HepG2 (cell line): ENCODE data around the gene DBN1. TPM values are rescaled to one million over a fixed set of nuclear protein-coding genes. Genes with fewer than 3 reads are reported as not detected.

Experiments
- ATAC-seq: fragments of 200-7000 bp; cut with Tn5 transposase; 3 replicates; pipeline ENCODE4 v1.9.1; 2020; ENCODE audit warnings: mild to moderate bottlenecking, moderate library complexity
- BruUV-seq: library from RNA; stranded (reverse); fragments of 400-500 nt; replicated peaks from 2 replicates; lab custom pipeline; 2021; lab: Mats Ljungman, UMichigan
- CTCF ChIA-PET: fragments of 300-600 bp; formaldehyde crosslinking; extraction: SDS; loops from one replicate; lab custom pipeline; 2021; ENCODE audit warnings: low total read pairs, inconsistent platforms, low intra/inter-chr PET ratio; lab: Yijun Ruan, JAX
- POLR2A ChIA-PET: fragments of 350-600 bp; sonication (Branson Sonifier 250); formaldehyde crosslinking; loops from one replicate; lab custom pipeline; 2020; ENCODE audit warnings: antibody characterized with exemption, inconsistent platforms; lab: Yijun Ruan, JAX
- DNase-seq: peaks from one replicate; pipeline ENCODE4 v3.0.0-alpha.2; 2015; ENCODE audit warnings: low spot score
- FAIRE-seq: peaks from 3 replicates; lab custom pipeline; 2011; peaks lifted over from hg19 to GRCh38; lab: Jason Lieb, UNC
- H2AFZ ChIP-seq: one replicate; pipeline ENCODE4 v1.6.1; 2011; ENCODE audit warnings: low read length, inconsistent platforms
- H3K27ac ChIP-seq: fragments of 300-600 bp; 3 replicates; pipeline ENCODE4 v1.8.0; 2011; ENCODE audit warnings: mixed run types, mild to moderate bottlenecking, mixed read lengths, low read length, inconsistent platforms; ENCODE audit not compliant: insufficient read depth; ENCODE audit errors: extremely low read length
- H3K27me3 ChIP-seq, 2 experiments: fragments of 200-600 bp in 1 of 2; 2 replicates in 1 of 2; 3 replicates in 1 of 2; pipeline versions ENCODE4 v1.6.0 to v1.8.0; 2011; ENCODE audit warnings: low read length in 2 of 2, mild to moderate bottlenecking in 2 of 2, moderate library complexity in 2 of 2, inconsistent platforms in 1 of 2; ENCODE audit not compliant: insufficient read depth in 2 of 2, control insufficient read depth in 1 of 2
- H3K36me3 ChIP-seq, 2 experiments: fragments of 200-600 bp in 1 of 2; replicated peaks in 1 of 2; 2 replicates in 1 of 2; 3 replicates in 1 of 2; pipeline versions ENCODE4 v1.5.1 to v1.8.0; 2011; ENCODE audit warnings: low read length in 2 of 2, inconsistent platforms in 1 of 2; ENCODE audit not compliant: insufficient read depth in 2 of 2, control insufficient read depth in 1 of 2
- H3K4me1 ChIP-seq: 2 replicates; pipeline ENCODE4 v1.5.1; 2012; ENCODE audit warnings: low read length, inconsistent platforms; ENCODE audit not compliant: insufficient read depth
- H3K4me2 ChIP-seq: 2 replicates; pipeline ENCODE4 v1.6.0; 2011; ENCODE audit warnings: low read depth, low read length, inconsistent platforms
- H3K4me3 ChIP-seq, 3 experiments: fragments of 200-600 bp in 1 of 3; sonication (generic), shearing (Covaris generic) in 1 of 3; replicated peaks in 1 of 3; 2 replicates each; pipeline ENCODE4 v1.5.1; 2011 to 2016; ENCODE audit warnings: low read length in 3 of 3, inconsistent platforms in 2 of 3, low read depth in 2 of 3, mild to moderate bottlenecking in 2 of 3, control low read depth in 1 of 3, mixed read lengths in 1 of 3; ENCODE audit not compliant: insufficient read depth in 1 of 3
- H3K79me2 ChIP-seq: one replicate; pipeline ENCODE4 v1.6.1; 2011; ENCODE audit warnings: low read length, inconsistent platforms; ENCODE audit not compliant: insufficient read depth
- H3K9ac ChIP-seq: 2 replicates; pipeline ENCODE4 v1.6.0; 2011; ENCODE audit warnings: mild to moderate bottlenecking, low read depth, low read length, inconsistent platforms; ENCODE audit not compliant: insufficient read depth
- H3K9me3 ChIP-seq: 2 replicates; pipeline ENCODE4 v1.5.1; 2012; ENCODE audit warnings: mild to moderate bottlenecking, low read length
- H4K20me1 ChIP-seq: 2 replicates; pipeline ENCODE4 v1.6.0; 2011; ENCODE audit warnings: inconsistent platforms, mild to moderate bottlenecking, low read length, moderate library complexity; ENCODE audit not compliant: insufficient read depth
- ATF6 ChIP-seq: sonication (generic); formaldehyde crosslinking; conservative IDR thresholded peaks from 2 replicates; pipeline ENCODE4 v1.4.0; 2020; ENCODE audit warnings: missing genetic modification reagents
- FOSL1 ChIP-seq: sonication (generic); formaldehyde crosslinking; IDR thresholded peaks from 2 replicates; pipeline ENCODE4 v1.9.0; 2021; ENCODE audit warnings: missing genetic modification reagents, borderline replicate concordance
- KLF12 ChIP-seq: sonication (generic); formaldehyde crosslinking; IDR thresholded peaks from 2 replicates; pipeline ENCODE4 v1.4.0; 2020; ENCODE audit warnings: missing genetic modification reagents, borderline replicate concordance
- POLR2G ChIP-seq: fragments of 200-400 bp; formaldehyde crosslinking; IDR thresholded peaks from 2 replicates; pipeline ENCODE4 v1.6.1; 2018; ENCODE audit warnings: mild to moderate bottlenecking, low read depth, low read length, moderate library complexity
- SSRP1 ChIP-seq: IDR thresholded peaks from 2 replicates; pipeline ENCODE4 v1.6.1; 2016; ENCODE audit warnings: control low read depth
- ZBTB3 ChIP-seq: sonication (generic); formaldehyde crosslinking; IDR thresholded peaks from 2 replicates; pipeline ENCODE4 v1.4.0; 2020; ENCODE audit warnings: low read depth, mild to moderate bottlenecking, moderate library complexity, missing genetic modification reagents, borderline replicate concordance
- ZKSCAN1 ChIP-seq: fragments of 150-350 bp; IDR thresholded peaks from 2 replicates; pipeline ENCODE4 v1.6.1; 2014; ENCODE audit warnings: low read length
- ZNF546 ChIP-seq: sonication (generic); formaldehyde crosslinking; conservative IDR thresholded peaks from 2 replicates; pipeline ENCODE4 v1.8.1; 2023; ENCODE audit warnings: mild to moderate bottlenecking, missing genetic modification reagents
- ZNF607 ChIP-seq: sonication (generic); formaldehyde crosslinking; IDR thresholded peaks from 2 replicates; pipeline ENCODE4 v1.5.1; 2020; ENCODE audit warnings: missing genetic modification reagents, mild to moderate bottlenecking, borderline replicate concordance
- ZNF75D ChIP-seq: sonication (generic); formaldehyde crosslinking; IDR thresholded peaks from 2 replicates; pipeline ENCODE4 v1.8.1; 2023; ENCODE audit warnings: missing genetic modification reagents, mild to moderate bottlenecking, borderline replicate concordance
- ZNF766 ChIP-seq: sonication (generic); formaldehyde crosslinking; IDR thresholded peaks from 2 replicates; pipeline ENCODE4 v1.5.0; 2020; ENCODE audit warnings: missing genetic modification reagents, borderline replicate concordance
- WGBS: methylation state at CpG from one replicate; pipeline ENCODE4 v1.1.6; 2017; ENCODE audit warnings: low lambda C conversion rate; 5-methylcytosine and 5-hydroxymethylcytosine counted together
- in situ Hi-C: cut with HindIII; loops from 2 replicates; pipeline ENCODE4 v1.10.0; 2017; ENCODE audit warnings: low pct_unique_long_range_greater_than_20kb; ENCODE audit not compliant: extremely low pct_ligation_motif_present
- intact Hi-C: fragments of 100-400 bp; cut with micrococcal nuclease; formaldehyde crosslinking; loops from one replicate; pipeline ENCODE4 v1.10.0; 2022; ENCODE audit not compliant: unreplicated experiment
- polyA plus RNA-seq, 8 experiments: library from polyadenylated mRNA; depleted of rRNA in 3 of 8; stranded (reverse) in 7 of 8; unstranded in 1 of 8; fragments of >200 nt; fragmentation: Illumina TruSeq in 4 of 8; extraction: Trizol in 4 of 8; gene quantifications; 2 replicates each; pipeline versions ENCODE4 v1.2.1 to v1.2.3, GENCODE V29; 2011 to 2016; ENCODE audit warnings: low read depth in 4 of 8, missing spikeins in 1 of 8, mixed read lengths in 1 of 8; ENCODE audit not compliant: insufficient read depth in 1 of 8
- total RNA-seq, 5 experiments: library from RNA; depleted of rRNA; stranded (reverse); fragments of >200 nt; fragmentation: Illumina TruSeq; extraction: Trizol; gene quantifications; 2 replicates each; pipeline ENCODE4 v1.2.3, GENCODE V29; 2016; ENCODE audit warnings: low read depth in 1 of 5
- TF ChIP-seq, protein P1 (sequence below): sonication (generic); formaldehyde crosslinking; IDR thresholded peaks from 2 replicates; pipeline ENCODE4 v1.8.1; 2023; ENCODE audit warnings: mild to moderate bottlenecking, moderate library complexity, missing genetic modification reagents

The DBN1 gene
- total and polyA plus RNA-seq, 2 of the 13 experiments (the other 11 are each of a cell fraction or from before 2014, with no cell fraction given): 27.0 to 37.3 TPM

DNA sequence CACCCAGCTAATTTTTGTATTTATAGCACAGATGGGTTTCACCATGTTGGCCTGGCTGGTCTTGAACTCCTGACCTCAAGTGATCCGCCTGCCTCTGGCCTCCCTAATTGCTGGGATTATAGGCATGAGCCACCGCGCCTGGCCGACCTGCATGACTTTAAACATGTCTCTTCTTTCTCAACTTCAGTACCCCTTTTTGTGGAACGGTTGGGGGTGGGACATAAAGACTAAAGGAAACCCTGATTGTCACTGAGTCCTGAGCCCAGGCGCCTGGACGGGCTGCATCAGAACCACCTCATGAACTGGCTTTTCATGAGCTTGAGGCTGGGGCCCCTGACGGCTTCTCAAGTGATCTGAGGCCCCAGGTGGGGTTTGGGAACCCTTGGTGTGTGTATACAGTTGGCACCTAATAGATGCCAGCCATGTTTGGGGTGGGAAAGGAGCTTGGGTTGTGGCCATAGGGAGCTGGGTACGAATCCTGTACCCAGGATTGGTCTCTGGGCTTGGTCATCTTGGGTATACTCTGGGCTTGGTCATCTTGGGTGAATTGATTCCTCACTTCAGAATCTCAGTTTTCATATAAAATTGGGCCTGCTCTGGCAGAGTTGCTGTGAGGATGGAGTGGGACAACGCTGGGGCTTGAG, 44.7 kb downstream of the DBN1 start:
- Histone ChIP-seq H3K27me3 (peaks cover 0 to 9% of the 10 kb centered on the region in 2 experiments; a peak in 1 of 5 replicates), H3K4me1 (peaks cover 43% of the 10 kb centered on the region), H3K36me3 (peaks cover 9 to 17% of the 10 kb centered on the region in 2 experiments; a peak in 3 of 5 replicates), H3K9ac (no peak overlapping the region), H3K4me3 (no peak overlapping the region), H4K20me1 (no peaks in the 10 kb centered on the region), H2AFZ (no peak overlapping the region), H3K9me3 (no peaks in the 10 kb centered on the region), H3K27ac (no peak overlapping the region), H3K4me2 (peak overlapping the region; percentile 95; the same call in 1 of the 2 replicates), H3K79me2 (peaks cover 14% of the 10 kb centered on the region)
- no TSS peak for BruUV-seq
- in situ Hi-C loops (no loop called here), intact Hi-C loops (no loop called here)
- TF ChIP-seq ZNF607: no peak
- TF ChIP-seq KLF12: no peak
- no peak for TF ChIP-seq ZNF766 (CRISPR knock-in tag)
- no peak for TF ChIP-seq ZBTB3
- TF ChIP-seq, protein P1, sequence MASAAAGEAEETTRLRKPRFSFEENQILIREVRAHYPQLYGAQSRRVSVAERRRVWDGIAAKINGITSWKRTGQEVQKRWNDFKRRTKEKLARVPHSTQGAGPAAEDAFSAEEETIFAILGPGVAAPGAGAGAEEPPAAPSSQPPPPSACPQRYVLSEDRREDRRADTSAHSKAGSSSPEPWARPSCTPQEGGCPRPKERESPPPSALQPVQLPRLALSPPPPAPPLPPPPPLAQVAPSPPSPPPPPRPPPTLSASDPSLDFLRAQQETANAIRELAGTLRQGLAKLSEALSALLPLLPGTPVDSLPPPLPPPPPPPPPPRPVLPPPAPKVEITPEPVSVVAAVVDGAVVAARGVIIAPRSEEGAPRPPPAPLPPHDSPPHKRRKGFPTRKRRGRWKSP (CRISPR knock-in tag): no peak
- TF ChIP-seq SSRP1 (CRISPR knock-in tag): no peak
- no peak for TF ChIP-seq FOSL1
- TF ChIP-seq ZNF75D (CRISPR knock-in tag): 0 out of 2 replicates have a peak, but pooled peaks have one; percentile 21
- TF ChIP-seq ZKSCAN1: no peak
- TF ChIP-seq ZNF546 (CRISPR knock-in tag): no peak
- TF ChIP-seq POLR2G: peak; percentile 16
- TF ChIP-seq ATF6 (CRISPR knock-in tag): no peak
- ChIA-PET CTCF (no interaction called here), POLR2A (interaction anchor here (0.7 to 1.3 kb wide), 3 partner anchors 14 to 119 kb away, joined by 3 to 4 read pairs (median 4); no protein-coding TSS in a partner anchor)
- no peak for FAIRE-seq
- WGBS: 94% methylated on average over 8 of the region's 10 CpGs
- DNase-seq: no peak
- ATAC-seq: no peak
